GM21723 (cell line): ENCODE measurements around the gene SLC37A4.
"Not testable (repeated sequence)": the region's sequence is repeated elsewhere in the genome, so short reads cannot be mapped to it uniquely, and the experiment has no call there.

Source experiments
- ATAC-seq: cut with Tn5 transposase; IDR thresholded peaks from one replicate; pipeline ENCODE4 v1.9.1; 2021; ENCODE audit warnings: mild to moderate bottlenecking, moderate library complexity; ENCODE audit not compliant: unreplicated experiment

SLC37A4 gene

DNA sequence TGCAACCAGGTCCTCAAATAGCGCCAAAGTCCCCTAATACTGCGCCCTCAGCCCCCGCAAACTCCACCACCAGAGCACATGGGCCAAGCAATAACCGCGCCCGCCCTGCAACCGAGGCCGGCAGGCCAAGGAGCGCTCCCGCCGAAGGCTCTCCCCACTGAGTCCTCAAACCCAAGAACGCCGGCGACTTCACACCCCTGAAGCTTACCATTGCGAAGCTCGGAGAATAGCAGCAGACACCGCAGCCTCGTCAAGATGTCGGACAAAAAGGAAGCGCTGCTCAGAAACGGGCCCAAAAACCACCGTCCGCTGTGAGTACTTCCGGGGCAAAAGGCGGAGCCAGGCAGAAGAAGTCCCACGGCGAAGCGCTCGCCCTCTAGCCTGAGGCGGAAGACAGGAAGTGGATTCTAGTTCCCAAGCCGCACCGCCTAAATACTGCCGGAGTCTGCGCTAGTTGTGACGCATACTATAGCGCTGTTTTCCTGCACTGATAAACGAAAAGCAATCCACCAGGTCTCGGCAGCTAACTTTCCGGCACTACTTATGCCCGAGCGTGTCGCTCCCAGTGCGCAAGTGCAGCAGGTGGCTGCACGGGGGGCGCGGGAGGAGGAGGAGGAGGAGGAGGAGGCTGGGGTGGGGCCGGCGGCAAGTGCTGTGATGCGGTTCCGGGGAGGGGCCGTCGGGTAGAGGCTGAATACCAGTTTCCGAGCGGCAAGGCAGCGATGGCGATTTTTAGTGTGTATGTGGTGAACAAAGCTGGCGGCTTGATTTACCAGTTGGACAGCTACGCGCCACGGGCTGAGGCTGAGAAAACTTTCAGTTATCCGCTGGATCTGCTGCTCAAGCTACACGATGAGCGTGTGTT, 12.4 kb downstream of the SLC37A4 start, which contains the start of the genes RPS25 and TRAPPC4:
Gene RPS25, minus strand, starts transcription at position 270 of the 865 bp plus-strand sequence. Its CDS starts 59 bp downstream, at position 211.
Gene TRAPPC4, plus strand, starts transcription at position 693 of the 865 bp plus-strand sequence. Its CDS starts 30 bp downstream, at position 723.
- ATAC-seq = peak; percentile 88

DNA sequence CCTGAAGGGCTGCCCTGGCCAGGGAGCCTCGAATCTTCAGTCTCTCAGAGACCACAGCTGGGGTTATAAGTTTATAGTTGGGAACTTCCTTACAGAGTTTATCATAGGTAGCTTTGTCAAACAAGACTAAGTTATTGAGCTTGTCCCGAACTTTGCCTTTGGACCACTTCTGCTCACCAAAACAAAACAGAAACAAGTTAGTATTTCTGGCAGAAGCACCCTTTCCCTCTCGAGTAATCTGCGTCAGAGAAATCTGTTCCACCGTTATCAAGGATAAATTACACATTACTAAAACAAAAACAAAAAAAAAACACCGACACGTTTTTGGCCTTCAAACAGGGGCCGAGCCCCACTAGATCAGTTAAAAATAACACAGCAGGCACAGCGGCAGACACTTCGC, 13.3 kb downstream of the SLC37A4 start:
- ATAC-seq = not testable (repeated sequence)

DNA sequence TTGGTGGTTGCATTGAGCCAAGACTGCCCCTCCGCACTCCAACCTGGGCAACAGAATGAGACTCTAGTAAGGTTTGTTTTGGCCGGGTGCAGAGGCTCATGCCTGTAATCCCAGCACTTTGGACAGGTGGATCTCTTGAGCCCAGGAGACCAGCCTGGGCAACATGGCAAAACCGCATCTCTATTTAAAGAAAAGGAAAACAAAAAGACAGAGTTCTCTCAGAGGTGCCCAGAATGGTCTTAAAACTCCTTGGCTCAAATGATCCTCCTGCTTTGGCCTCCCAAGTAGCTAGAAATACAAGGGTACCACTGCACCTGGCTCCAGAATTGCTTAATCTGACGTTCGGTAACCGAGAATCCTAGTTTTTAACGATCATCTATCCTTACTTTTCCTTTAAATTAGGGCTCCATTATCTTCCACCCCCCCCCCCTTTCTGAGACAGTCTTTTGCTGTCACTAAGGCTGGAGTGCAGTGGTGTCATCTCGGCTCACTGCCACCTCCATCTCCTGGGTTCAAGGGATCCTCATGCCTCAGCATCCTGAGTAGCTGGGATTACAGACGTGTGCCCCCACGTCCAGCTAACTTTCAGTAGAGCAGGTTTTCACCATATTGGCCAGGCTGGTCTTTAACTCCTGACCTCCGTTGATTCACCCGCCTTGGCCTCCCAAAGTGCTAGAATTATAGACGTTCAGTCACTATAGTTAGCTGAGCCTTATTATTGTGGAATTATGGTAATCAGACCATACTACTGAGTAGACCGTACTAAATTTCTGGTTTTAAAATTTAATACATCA, 14.3 kb downstream of the SLC37A4 start:
- ATAC-seq = no peak

DNA sequence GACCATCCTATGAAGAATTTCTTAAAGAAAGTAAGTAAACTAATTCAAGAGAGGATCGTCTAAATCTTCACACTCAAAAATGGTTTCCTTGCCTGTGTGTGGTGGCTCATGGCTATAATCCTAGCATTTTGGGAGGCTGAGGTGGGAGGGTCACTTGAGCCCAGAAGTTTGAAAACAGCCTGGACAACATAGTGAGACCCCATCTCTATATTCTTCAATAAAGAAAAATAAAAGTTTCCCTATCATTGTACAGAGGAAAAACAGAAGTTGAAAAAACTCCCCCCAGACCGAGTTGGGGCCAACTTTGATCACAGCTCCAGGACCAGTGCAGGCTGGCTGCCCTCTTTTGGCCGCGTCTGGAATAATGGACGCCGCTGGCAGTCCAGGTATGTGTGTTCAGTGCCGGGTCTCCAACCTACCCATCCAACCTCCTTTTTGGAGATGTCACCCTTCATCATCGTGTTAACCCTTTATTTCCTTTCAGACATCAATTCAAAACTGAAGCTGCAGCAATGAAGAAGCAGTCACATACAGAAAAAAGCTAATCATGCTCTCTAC, 15.5 kb downstream of the SLC37A4 start:
- no peak for ATAC-seq

DNA sequence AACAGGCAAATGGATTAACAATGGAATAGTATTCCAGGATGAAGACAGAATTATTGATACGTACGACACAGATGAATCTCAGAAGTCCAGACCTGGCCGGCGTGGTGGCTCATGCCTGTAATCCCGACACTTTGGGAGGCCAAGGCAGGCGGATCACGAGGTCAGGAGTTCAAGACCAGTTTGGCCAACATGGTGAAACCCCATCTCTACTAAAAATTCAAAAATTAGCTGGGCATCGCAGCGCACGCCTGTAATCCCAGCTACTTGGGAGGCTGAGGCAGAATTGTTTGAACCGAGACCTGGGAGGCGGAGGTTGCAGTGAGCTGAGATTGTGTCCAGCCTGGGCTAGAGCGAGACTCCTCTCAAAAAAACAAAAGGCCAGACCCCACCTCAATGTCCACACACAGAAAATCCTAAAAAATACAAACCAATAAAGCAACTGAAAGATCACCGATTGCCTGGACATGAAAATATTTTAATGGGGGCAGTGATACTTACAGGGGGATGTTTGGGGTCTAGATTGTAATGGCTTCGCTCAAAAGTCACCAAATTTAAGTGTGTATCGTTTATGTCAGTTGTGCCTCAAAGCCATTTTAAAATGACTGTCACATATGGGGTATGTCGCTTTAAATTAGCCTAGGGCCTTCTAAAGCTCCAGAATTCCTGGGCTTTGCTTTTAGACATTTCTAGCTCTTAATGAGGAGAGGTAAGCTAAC, 16.3 kb downstream of the SLC37A4 start:
- no peak for ATAC-seq

DNA sequence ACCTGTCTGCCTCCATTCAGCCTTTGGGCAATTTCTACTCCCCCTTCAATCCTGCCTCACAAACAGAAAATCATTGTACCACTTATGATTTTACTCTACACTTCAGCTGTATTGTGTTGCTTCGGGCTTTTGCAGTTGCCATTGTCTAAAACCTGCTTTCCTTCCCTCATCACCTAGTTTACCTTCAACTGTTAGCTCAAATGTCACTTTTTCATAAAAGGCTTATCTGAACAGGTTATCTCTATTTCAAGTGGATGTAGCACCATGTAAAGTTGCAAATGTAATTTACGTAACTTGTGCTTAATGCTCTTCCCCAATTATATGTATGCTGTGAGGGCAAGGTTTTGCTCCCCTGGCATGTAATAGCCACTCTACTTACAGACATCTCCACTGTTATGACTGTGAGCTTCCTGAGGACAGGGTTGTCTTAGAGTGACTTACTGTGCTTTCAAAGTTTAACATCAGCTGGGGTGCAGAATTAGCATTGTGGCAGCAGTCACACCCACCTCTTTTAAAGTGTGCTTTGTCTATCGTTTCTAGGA, 18.0 kb downstream of the SLC37A4 start:
- ATAC-seq = no peak

DNA sequence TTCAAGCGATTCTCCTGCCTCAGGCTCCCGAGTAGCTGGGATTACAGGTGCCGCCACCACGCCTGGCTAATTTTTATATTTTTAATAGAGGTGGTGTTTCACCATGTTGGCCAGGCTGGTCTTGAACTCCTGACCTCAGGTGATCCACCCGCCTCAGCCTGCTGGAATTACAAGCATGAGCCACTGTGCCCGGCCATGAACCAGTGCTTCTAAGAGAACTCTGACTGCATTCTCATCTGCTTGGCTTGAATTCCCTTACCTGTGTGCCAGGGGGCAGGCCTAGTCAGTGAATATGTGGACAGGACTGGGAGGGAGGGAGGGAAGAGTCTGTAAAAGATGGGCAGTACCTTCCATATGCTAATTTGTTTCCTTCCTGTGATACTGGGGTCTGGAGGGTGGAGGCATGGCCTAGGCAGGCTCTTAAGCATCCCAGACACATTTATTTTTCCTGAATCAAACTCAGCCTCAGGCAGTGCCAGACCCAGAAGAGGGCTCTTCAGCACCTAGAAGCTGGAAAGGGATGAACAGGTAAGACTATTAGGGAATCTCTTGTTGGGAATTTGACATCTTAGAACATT, 19.1 kb downstream of the SLC37A4 start:
- ATAC-seq = no peak

DNA sequence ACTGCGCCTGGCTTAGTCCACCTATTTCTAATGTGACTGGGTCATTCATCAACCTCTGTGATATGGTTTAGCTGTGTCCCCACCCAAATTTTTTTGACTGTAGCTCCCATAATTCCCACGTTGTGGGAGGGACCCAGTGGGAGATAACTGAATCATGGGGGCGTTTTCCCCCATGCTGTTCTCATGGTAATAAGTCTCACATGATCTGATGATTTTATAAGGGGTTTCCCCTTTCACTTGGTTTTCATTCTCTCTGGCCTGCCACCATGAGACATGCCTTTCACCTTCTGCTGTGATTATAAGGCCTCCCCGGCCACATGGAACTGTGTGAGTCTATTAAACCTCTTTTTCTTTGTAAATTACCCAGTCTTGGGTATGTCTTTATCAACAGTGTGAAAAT, 24.0 kb downstream of the SLC37A4 start:
- ATAC-seq = no peak

DNA sequence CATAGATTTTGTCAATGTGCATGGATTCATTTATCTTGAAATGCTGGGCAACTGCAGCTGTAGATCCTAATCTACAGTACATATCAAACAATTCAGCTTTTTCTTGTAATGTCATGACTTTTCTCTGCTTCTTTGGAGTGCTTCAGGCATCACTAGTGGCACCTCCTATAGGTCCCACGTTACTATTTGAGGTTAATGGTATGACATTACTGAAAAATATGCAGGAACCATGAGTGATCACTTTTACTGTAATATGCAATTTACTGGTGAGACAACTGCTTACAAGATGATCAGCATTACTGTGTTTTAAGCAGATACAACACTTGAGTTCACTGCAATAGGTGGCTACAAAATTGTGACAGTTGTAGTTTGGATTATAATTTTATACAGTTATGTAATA, 29.8 kb downstream of the SLC37A4 start:
- ATAC-seq = no peak

DNA sequence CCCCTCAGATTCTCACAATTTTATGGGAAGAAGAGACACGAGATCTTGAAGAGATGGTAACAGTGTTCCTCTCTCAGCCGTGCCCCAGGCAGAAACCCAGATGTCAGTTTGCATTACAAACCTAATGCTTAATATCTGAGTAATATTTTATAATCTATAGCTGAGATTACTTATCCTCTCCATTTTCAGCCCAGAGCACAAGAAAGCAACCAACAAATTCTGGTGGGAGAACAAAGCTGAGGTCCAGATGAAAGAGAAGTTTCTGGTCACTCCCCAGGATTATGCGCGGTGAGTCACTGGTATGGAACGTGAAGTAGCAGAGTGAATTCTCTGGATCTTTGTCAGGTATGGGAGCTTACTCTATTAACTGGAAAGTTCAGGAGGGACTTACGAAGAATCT, 31.9 kb downstream of the SLC37A4 start:
- no peak for ATAC-seq

DNA sequence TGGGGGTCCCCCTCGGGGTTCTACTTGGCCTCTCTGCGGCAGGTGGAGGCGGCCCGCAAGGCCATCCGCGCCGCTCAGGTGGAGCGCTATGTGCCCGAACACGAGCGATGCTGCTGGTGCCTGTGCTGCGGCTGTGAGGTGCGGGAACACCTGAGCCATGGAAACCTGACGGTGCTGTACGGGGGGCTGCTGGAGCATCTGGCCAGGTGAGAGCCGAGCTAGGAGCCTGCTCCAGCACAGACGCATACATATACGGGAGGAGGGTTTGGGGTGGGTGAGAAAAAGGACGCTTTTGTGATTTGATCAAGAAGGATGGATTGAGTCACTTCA, 32.3 kb downstream of the SLC37A4 start:
- ATAC-seq = no peak

DNA sequence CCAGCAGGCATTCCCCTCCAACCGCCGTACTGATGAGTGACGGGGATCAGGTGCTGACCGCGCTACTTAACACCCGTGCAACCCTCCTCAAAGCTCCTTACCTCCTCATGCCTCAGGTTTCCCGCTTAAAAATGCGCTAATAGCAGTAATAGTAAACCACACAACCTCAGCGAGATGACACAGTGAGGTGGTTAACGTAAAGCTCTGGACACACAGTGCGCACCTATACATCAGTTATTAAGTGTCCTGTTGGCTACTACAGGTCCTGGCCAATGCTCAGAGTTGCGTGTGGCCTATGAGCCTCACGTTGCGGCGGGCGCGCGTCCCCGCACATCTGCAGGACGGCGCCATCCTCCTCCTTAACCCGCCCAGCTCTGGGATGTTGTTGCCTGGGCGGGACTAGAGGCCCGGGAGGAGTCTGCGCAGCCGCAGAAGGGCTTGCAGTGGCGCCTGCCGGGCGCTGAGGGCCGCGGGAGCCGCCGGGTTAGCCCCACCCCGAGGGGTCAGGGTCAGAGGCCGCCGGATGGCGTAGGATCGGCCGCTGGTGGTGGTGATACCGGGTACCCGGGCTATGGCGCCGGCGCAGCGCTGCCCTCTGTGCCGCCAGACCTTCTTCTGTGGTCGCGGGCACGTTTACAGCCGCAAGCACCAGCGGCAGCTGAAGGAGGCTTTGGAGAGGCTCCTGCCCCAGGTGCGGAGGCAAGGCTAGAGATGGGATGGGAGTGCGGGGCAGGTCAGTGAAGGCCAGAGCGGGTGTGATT, 32.9 kb downstream of the SLC37A4 start, which contains the start of gene CENATAC:
Gene CENATAC, plus strand, starts transcription at position 512 of the 761 bp plus-strand sequence. Its CDS starts 60 bp downstream, at position 572.
- ATAC-seq = peak; percentile 91

DNA sequence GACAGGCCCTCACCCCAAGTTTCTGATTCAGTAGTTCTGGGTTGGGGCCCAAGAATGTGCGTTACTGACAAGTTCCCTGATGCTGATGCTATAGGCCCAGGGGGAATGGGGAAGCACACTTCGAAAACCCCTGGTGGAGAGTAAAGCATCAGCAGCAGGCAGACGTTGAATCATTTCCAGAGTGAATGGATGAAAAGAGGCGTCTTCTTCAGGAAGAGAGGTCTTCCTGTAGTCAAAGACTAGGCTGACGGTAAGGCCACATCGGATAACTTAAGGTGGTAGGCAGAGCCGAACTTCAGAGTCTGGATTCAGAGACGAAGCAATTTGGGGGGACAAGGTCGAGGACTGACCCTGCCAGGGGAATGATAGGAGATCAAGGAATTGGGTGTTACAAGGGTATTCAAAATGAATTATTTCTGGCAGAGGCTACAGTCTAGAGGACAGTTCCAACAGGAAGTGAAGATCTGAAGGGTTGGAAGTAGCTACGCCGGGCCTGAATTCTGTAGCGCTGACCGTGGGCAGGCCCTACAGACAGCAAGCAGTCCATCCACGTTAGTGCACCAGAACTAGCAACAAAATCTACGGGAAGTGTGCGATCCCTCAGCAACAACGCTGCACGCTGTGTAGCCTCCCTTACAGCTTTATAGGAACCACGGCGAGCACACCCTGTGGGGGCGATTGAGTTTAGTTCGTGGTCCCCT, 33.6 kb downstream of the SLC37A4 start:
- peak; percentile 22 for ATAC-seq

DNA sequence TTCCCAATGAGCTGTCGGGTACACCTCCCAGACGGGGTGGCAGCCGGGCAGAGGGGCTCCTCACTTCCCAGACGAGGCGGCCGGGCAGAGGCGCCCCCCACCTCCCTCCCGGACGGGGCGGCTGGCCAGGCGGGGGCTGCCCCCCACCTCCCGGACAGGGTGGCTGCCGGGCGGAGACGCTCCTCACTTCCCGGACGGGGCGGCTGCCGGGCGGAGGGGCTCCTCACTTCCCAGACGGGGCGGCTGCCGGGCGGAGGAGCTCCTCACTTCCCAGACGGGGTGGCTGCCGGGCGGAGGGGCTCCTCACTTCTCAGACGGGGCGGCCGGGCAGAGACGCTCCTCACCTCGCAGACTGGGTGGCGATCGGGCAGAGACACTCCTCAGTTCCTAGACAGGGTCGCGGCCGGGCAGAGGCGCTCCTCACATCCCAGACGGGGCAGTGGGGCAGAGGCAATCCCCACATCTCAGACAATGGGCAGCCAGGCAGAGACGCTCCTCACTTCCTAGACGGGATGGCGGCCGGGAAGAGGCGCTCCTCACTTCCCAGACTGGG, 39.1 kb downstream of the SLC37A4 start:
- ATAC-seq = not testable (repeated sequence)

DNA sequence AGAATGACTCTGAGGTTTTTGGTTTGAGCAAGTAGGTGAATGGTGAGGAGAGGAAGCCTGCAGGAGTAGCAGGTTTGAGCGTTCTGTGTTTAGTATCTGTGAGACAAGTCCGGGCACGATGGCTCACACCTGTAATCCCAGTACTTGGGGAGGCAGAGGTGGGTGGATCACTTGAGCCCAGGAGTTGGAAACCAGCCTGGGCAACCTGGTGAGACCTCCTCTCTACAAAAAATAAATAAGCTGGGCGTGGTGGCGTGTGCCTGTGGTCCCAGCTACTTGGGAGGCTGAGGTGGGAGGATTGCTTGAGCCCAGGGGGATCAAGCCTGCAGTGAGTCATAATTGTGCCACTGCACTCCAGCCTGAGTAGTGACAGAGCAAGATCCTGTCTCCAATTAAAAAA, 42.4 kb downstream of the SLC37A4 start:
- no peak for ATAC-seq

DNA sequence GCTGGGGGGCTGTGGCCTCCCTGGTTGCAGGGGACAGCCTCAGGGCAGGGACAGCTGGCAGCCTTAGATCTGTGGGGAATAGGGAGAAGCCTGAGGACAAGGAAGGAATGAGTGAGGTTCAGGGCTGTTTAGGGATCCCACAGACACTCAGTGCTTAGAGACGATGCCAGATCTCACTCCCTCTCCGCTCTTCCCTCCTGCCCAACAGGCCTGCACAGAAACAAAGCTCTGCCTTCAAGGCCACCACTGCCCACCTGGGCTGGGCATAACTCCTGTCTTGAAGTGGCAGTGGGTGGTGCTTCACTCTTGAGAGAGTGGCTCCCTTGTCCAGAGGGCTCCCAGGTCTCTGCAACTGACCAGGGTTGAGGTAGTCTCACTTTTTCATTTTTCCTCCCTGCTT, 45.9 kb downstream of the SLC37A4 start:
- no peak for ATAC-seq

DNA sequence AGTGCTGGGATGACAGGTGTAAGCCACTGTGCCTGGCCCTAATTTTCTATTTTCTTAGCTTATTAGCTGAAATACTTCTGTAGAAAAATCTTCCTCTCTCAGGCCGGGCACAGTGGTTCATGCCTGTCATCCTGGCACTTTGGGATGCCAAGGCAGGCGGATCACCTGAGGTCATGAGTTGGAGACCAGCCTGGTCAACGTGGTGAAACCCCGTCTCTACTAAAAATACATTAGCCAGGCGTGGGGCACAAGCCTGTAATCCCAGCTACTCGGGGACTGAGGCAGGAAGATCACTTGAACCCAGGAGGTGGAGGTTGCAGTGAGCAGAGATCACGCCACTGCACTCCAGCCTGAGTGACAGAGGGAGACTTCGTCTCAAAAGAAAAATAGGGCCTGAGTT, 46.3 kb downstream of the SLC37A4 start:
- not testable (repeated sequence) for ATAC-seq

DNA sequence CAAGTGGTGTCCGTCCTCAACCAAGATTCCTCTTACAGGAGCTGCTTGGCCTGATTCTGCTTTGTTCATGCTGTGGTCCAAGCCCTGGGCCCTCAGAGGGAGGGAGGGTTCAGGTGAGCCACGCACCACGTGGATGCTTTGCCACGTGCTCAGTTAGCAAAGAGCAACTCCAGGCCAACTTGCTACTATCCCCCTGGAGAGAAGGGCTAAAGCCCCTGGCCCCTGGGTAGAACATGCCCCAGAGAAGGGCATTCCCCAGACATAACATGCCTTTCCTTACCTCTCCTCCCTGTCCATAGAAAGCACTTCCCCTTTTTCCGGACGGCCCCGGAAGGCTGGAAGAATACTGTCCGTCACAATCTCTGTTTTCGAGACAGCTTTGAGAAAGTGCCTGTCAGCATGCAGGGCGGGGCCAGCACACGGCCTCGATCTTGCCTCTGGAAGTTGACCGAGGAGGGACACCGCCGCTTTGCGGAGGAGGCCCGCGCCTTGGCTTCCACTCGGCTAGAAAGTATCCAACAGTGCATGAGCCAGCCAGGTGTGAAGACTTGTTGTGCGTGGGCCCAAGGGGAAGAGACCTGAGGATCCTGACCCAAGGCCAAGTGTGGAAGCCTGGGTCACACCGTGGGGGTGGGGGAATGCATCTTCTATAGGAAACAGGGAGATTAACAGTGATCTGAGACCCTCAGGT, 50.3 kb downstream of the SLC37A4 start:
- ATAC-seq = no peak
